ENCODE results near the gene EDN1.
A peak's percentile ranks its signal among the peaks of the same experiment; 100 is the strongest.

- TF ChIP-seq CTCF (IDR thresholded peaks at IDR 0.05) (no peak), POLR2A (IDR thresholded peaks at IDR 0.05) (no peak), POLR2AphosphoS5 (IDR thresholded peaks at IDR 0.05) (peak; percentile 28)
These were observed 53.4 kb downstream of the EDN1 start for GRCh38 chr6:12343440-12344162.
